NCI-H748 (cell line): Measurements from ENCODE around the gene SAMD11.

ENCODE experiments used
- DNase-seq: peaks from one replicate; lab custom pipeline; 2025; ENCODE audit not compliant: unreplicated experiment; lab: John Stamatoyannopoulos, UW

Gene SAMD11

DNA sequence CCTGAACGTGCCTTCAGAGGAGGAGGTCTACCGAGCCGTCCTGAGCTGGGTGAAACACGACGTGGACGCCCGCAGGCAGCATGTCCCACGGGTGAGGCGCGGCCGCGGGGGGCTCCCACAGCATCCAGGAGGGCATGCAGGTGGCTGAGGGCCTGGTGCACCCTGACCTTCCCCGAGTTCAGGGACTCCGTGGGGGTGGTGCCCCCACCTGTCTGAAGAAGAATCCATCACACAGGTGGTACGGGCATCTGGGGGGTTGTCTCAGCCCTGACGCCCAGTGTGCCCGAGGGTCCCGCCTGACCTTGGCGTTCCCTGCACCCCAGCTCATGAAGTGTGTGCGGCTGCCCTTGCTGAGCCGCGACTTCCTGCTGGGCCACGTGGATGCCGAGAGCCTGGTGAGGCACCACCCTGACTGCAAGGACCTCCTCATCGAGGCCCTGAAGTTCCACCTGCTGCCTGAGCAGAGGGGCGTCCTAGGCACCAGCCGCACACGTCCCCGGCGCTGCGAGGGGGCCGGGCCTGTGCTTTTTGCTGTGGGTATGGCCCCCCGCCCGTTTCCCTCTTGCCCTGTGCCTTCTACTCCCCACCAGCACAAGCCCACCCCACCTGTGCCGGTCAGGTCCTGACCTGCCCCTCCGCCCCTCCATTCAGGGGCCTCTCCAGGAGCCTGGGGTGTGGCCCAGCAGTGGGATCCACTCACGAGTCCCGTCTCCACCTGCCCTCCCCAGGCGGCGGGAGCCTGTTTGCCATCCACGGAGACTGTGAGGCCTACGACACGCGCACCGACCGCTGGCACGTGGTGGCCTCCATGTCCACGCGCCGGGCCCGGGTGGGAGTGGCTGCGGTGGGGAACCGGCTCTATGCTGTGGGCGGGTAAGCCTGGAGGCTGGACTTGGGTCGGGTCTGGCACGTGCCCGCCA is 38.9 kb downstream of the SAMD11 start:
- no peak for DNase-seq

DNA sequence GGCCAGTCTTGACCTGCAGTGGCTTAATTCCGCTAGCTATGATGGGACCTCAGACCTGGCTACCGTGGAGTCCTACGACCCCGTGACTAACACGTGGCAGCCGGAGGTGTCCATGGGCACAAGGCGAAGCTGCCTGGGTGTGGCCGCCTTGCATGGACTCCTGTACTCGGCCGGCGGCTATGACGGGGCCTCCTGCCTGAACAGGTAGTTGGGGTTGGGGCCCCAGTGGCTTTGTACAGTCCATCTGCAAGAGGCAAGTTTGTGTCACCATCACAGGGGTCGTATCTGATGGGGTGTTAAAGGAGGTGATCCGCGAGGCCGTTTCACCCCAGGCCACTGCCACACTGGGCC is 39.6 kb downstream of the SAMD11 start:
- no peak for DNase-seq

DNA sequence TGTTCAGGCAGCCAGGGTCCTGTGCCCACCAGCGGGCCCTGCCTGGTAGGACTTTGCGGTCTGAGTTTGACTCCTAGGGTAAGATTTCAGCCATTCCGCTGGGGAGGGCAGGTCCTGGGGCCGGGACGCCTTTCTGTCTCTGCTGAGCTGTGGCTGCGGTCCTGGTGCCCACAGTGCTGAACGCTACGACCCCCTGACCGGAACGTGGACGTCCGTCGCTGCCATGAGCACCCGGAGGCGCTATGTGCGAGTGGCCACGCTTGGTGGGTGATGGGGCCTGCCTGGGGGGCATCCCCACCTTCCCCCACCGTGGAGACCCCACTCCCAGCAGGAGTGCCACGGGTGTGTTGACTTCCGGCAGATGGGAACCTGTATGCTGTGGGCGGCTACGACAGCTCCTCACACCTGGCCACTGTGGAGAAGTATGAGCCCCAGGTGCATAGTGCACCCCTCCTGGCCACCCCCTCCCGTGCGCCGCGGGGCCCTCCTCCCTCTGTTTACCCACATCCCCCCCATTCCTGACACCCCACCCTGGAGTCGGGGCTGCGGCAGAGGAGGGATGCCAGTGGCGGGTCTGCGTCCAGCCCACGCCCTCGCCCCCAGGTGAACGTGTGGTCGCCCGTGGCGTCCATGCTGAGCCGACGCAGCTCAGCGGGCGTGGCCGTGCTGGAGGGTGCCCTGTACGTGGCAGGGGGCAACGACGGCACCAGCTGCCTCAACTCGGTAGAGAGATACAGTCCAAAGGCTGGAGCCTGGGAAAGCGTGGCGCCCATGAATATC is 40.2 kb downstream of the SAMD11 start:
- no peak for DNase-seq

DNA sequence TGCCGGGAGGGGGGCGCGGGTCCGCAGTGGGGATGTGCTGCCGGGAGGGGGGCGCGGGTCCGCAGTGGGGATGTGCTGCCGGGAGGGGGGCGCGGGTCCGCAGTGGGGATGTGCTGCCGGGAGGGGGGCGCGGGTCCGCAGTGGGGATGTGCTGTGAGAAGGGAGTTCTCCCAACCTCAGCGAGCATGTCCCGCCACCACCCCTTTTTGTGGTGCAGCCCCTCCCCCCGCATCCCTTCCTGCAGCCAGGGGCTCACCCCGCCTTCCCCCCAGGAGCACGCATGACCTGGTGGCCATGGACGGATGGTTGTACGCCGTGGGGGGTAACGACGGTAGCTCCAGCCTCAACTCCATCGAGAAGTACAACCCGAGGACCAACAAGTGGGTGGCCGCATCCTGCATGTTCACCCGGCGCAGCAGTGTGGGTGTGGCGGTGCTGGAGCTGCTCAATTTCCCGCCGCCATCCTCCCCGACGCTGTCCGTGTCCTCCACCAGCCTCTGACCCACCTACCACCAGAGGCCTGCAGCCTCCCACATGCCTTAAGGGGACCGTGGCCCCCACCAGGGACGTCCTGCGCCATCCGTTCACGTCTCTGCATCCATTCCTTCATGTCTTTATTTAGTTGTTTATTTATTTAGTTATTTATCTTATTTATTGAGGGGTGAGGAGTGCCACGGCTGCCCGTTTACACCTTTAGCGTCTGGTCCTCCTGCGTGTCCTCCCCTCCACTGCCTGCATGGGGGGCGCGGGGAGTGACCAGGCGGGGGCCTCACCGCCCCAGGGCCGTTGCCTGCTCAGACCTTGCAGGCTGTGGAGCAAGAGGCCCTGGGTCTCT is 41.2 kb downstream of the SAMD11 start:
- DNase-seq: no peak

DNA sequence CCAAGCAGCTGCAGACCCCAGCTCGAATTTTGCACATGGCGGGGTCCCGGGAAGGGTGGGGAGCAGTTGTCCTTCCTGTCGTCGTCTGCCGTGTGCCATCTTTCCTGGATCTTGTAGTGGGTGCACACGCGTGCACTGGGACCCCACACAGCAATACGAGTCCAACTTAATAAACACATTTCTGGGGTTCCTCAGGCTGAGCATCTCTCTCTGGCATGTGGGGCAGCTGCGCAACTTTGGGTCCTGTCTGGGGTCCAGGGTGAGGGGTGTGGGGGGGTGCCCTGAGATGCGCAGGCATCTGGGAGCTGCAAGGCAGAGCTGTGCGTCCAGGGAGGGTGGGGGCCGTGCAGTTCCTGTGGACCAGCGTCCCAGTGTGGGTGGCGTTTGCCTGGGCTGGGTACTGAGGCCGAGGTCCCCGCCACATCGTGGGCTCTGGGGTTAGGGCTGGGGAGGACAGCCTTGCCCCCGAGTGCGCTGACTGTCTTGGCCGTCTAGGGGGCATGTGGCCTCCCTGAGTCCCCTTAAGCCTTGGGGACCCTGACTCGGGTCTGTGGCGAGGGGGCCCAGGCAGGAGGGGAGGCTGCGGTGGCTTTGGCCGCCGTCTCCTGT is 41.9 kb downstream of the SAMD11 start:
- no peak for DNase-seq

DNA sequence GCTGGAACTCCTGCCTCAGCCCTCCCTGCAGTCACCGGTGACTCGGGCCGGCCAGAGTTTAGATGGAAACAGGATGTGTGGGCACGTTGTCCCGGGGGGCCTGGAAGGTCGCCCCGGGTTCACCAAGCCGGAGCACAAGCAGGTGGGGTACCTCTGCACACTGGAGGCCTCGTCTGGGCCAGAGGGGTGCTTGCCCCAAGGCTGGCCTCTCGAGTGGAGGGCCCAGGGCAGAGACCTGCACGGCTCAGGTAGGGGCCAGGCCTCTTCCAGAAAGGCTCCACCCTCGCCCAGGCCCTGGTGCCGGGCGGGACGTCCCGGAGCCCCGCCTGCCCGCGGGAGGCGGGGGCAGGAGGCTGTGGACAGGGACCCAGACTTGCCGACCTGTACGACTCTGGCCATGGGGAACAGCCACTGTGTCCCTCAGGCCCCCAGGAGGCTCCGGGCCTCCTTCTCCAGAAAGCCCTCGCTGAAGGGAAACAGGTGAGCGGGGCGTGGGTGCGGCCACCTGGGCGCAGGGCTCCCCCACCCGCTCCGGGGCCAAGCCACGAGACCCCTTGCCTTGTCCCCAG is 42.5 kb downstream of the SAMD11 start, which contains the start of gene PLEKHN1:
PLEKHN1 (plus strand) TSS at position 348 of the 569 bp plus-strand sequence; CDS start at position 398, 50 bp downstream.
- no peak for DNase-seq

DNA sequence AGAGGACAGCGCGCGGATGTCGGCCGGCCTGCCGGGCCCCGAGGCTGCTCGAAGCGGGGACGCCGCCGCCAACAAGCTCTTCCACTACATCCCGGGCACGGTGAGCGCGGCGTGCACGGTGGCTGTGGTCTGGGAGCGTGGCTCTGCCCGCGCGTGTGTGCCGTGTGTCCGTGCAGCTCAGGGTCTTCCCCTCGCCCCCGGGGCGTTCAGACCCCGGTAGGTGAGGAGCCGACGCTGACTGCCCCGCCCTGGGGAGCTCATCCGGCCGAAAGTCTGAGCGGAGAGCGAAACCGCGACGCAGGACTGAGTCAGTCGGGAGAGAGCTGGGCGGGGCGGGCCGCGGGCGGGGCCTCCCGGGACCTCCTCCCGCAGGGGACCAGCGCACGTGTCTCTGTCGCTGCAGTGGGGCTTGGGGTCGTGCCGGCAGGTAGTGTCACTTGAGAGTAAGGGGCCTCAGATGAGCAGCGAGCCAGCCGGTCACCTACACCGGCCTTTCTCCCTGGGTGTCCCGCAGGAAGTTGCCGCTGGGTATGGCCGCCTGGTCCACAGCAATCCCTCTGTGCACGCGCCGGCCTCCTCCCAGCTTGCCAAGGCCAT is 43.1 kb downstream of the SAMD11 start:
- peak; percentile 26 for DNase-seq

DNA sequence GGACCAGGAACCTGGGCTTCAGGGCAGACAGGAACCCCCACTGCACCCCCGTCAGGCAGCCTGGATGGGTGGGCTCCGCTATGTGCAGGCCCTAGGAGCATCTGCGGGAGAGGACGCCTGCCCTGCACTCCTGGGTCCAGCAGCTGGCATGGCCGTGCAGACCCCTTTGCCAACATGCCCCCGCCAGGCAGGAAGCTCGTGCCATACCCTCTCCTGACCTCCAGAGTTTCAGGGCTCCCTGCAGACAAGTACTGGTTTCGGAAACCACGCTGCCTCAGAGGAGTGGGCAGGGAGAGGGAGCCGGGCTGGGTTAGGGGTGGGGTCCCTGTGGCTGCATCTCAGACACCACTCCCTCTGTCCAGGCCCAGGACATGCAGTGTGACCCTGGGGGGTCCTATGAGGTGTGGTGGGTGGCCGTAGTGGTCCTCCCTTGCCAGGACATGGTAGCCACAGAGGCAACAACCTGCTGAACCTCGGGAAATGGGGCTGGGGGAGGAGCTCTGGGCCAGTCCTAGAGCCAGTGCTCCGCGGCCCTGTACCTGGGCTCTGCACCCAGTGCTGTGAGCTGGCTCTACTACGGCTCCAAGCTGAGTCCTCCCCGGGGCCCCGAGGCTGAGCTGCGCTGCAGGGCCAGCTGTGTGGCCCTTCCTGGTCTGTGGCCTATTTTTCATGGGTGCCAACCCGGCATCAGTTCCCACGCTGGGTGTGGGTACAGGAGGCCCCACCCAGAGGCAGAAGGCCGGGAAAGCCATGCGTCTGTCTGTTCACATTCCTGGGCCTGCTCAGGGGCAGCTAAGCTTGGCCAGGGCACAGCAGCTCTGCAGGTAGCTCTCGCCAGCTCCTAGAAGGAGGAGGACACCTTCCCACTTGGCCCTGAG is 44.0 kb downstream of the SAMD11 start:
- DNase-seq: no peak

DNA sequence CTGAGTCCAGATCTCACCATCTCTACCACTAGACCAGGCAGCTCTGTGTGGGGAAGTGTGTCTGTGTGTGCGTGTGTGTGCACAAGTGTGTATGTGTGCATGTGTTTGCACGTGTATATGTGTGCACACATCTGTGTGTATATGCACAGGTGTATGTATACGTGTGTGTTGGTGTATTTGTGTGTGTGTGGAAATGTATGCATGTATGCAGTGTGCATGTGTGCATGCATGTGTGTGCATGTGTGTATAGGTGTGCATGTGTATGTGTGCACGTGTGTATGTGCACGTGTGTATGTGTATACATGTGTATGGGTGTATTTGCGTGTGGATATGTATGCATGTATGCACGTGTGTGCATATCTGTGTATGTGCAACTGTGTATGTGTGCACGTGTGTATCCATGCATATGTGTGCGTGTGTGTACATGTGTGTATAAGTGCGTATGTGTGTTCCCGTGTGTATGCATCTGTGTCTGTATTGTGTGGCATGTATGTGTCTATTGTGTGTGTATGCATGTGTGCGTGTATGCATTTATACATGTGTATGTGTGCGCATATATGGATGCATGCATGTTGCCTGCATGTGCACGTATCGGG is 45.6 kb downstream of the SAMD11 start:
- no peak for DNase-seq

DNA sequence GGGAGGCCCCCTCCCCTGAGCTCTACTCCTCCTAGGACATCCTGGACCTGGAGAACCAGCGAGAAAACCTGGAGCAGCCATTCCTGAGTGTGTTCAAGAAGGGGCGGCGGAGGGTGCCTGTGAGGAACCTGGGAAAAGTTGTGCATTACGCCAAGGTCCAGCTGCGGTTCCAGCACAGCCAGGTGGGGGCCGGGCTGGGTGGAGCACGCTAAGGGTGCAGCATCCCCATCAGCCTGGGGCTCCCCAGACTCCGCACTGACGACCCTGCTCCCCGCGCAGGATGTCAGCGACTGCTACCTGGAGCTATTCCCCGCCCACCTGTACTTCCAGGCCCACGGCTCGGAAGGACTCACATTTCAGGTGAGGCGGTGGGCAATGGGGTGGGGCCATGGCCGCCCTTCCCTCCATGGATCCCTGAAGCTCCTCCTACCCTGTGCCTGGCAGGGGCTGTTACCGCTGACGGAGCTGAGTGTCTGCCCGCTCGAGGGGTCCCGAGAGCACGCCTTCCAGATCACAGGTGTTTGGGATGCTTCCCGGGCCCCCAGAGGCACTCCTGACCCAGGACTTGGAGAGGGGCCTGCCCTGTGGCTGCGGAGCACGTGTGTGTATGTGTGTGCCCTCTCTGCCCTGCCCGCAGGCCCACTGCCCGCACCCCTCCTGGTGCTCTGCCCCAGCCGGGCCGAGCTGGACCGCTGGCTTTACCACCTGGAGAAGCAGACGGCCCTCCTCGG is 46.7 kb downstream of the SAMD11 start:
- DNase-seq: peak; percentile 28

DNA sequence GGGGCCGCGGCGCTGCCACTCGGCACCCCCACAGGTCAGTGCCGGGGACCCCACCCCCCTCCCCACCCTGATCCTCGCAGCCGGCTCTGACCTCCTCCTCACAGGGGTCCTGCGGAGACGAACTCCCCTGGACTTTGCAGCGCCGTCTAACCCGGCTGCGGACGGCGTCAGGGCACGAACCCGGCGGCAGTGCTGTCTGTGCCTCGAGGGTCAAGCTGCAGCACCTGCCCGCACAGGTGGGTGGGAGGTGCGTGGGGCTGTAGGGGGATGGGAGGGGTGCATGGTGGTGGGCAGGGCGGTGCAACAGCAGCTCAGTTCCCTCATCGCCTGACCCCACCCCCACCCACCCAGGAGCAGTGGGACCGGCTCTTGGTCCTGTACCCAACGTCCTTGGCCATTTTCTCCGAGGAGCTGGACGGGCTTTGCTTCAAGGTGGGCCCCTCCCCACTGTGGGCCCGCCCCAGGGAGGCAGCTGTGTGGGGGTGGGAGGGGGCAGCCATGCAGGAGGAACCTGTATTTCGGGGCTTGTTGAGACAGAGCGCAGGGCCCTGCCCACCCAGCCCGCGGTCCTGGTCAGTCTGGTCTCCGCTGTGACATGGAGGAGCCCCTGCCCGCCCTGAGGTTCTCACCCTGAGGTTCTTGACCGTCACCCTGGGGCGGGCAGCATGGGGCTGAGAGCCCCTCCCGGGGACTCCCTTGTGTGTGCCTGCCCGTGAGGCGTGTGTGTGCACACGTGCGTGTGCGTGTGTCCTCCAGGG is 47.4 kb downstream of the SAMD11 start:
- DNase-seq: no peak

DNA sequence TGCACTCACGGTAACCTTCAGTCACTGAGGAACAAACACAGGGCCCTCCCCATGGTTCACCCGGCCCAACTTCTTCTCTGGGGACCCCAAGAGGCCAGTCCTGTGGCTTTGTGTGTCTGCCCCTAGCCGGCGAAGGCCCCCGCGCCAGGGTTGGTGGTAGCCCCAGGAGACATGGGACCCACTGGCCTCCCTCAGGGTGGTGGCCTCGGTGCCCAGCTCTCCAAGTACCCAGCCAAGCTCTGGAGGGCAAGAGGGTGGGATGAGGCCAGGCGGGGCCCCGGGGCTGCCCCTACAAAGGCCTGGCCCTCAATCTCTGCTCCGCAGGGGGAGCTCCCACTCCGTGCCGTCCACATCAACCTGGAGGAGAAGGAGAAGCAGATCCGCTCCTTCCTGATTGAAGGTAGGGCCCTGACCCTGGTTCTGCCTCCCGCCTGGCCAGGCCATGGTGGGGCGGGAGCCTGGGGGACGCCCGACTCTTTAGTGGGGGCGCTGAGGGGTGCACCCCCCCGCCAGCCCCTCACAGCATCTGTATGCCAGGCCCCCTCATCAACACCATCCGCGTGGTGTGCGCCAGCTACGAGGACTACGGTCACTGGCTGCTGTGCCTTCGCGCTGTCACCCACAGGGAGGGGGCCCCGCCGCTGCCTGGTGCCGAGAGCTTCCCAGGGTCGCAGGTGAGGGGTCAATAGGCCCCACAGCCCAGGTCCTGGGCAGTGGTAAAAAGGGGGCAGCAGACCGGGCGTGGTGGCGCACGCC is 48.2 kb downstream of the SAMD11 start:
- DNase-seq: no peak

DNA sequence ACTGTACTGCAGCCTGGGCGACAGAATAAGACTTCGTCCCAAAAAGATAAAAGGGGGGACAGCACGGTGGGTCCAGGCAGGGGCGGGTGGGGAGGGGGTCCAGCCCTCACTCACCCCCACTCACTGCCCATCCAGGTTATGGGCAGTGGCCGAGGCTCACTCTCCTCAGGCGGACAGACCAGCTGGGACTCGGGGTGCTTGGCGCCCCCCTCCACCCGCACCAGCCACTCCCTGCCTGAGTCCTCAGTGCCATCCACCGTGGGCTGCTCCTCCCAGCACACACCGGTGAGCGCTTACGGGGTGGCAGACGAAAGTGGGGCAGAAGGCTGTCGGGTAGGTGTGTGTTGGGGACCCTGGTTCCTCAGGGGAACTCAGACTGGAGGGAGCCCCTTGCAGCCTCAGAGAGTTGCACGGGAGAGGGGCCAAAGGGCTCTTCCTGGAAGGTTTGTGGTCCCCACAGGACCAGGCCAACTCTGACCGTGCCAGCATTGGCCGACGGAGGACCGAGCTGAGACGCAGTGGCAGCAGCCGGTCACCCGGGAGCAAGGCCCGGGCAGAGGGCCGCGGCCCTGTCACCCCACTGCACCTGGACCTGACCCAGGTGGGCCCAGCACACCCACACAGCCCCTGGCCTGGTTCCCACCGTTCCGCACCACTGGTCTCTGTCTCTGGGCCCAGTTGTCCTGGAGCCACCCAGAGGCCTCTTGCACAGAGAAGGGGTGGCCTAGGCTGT is 49.2 kb downstream of the SAMD11 start:
- DNase-seq: no peak

DNA sequence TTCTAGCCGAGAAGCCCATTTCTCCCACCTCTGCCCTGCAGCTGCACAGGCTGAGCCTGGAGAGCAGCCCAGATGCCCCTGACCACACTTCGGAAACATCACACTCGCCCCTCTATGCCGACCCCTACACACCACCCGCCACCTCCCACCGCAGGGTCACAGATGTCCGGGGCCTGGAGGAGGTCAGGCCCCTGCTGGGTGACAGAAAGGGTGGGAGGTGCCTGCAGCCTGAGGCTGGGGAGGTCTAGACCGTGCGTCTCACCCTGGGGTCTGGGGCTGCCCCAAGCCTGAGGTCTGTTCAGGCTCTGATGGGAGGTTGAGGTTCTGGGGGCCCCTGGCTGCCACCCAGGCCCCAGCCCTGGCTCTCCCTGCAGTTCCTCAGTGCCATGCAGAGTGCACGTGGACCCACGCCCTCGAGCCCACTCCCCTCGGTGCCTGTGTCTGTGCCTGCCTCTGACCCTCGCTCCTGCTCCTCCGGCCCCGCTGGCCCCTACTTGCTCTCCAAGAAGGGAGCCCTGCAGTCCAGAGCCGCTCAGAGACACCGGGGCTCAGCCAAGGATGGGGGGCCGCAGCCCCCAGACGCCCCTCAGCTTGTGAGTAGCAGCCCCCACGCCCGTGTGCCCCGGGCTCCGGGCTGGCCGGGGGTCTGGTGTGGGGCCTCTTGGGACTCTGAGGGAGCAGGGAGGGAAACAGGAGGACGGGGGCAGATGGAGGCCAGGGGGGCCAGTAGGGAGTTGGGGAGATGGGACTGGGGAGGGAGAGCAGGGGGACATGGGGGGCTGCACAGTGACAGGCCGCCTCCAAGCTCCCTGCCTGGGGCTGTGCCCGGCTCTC is 50.0 kb downstream of the SAMD11 start:
- no peak for DNase-seq

DNA sequence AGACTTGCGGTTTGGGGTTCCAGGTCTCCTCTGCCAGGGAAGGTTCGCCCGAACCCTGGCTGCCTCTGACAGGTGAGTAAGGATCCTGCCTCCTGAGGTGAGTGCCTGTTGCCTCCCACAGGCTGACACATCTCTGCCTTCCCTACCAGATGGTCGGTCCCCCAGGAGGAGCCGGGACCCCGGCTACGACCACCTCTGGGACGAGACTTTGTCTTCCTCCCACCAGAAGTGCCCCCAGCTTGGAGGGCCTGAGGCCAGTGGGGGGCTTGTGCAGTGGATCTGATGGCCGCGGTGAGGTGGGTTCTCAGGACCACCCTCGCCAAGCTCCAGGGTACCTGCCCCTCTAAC is 50.5 kb downstream of the SAMD11 start:
- no peak for DNase-seq
